HCT116 (cell line): ENCODE data around the gene ZNF148.

Source experiments
- ATF3 ChIP-seq: IDR thresholded peaks from 2 replicates; pipeline ENCODE4 v1.6.1; 2012
- CBX3 ChIP-seq: IDR thresholded peaks from 2 replicates; pipeline ENCODE4 v1.6.1; 2012; ENCODE audit warnings: low read depth
- CTCF ChIP-seq, 3 experiments: fragments of 200-600 bp in 1 of 3; sonication (generic) in 1 of 3; IDR thresholded peaks in 2 of 3; conservative IDR thresholded peaks in 1 of 3; 2 replicates each; pipeline ENCODE4 v1.5.1; 2012 to 2017; ENCODE audit warnings: low read depth in 2 of 3, low read length in 2 of 3, antibody characterized with exemption in 1 of 3, borderline replicate concordance in 1 of 3, control low read depth in 1 of 3, mild to moderate bottlenecking in 1 of 3, mixed read lengths in 1 of 3, mixed run types in 1 of 3, moderate library complexity in 1 of 3; ENCODE audit not compliant: insufficient read depth in 1 of 3
- EZH2 ChIP-seq: fragments of 200-600 bp; sonication (generic); IDR thresholded peaks from 2 replicates; pipeline ENCODE4 v1.6.1; 2017; ENCODE audit warnings: antibody characterized with exemption, mixed run types
- EZH2phosphoT487 ChIP-seq: fragments of 200-600 bp; IDR thresholded peaks from 2 replicates; pipeline ENCODE4 v1.6.1; 2018; ENCODE audit warnings: antibody characterized with exemption, borderline replicate concordance
- MAX ChIP-seq: IDR thresholded peaks from 2 replicates; pipeline ENCODE4 v1.6.1; 2012
- POLR2A ChIP-seq: IDR thresholded peaks from 2 replicates; pipeline ENCODE4 v1.7.0; 2011; ENCODE audit warnings: borderline replicate concordance; ENCODE audit not compliant: insufficient read depth, insufficient read length; ENCODE audit errors: extremely low read depth
- POLR2AphosphoS5 ChIP-seq: IDR thresholded peaks from 2 replicates; pipeline ENCODE4 v1.6.1; 2011; ENCODE audit warnings: mild to moderate bottlenecking, low read depth, low read length, moderate library complexity
- RAD21 ChIP-seq: IDR thresholded peaks from 2 replicates; pipeline ENCODE4 v1.6.1; 2012; ENCODE audit warnings: low read depth, mild to moderate bottlenecking
- REST ChIP-seq: IDR thresholded peaks from 2 replicates; pipeline ENCODE4 v1.6.1; 2012; ENCODE audit warnings: low read depth
- SP1 ChIP-seq: IDR thresholded peaks from 2 replicates; pipeline ENCODE4 v1.6.1; 2012; ENCODE audit warnings: low read depth
- YY1 ChIP-seq: IDR thresholded peaks from 2 replicates; pipeline ENCODE4 v1.6.1; 2011; ENCODE audit warnings: low read length, low read depth, moderate library complexity, mild to moderate bottlenecking; ENCODE audit not compliant: insufficient replicate concordance; ENCODE audit errors: extremely low read depth
- ZBTB33 ChIP-seq: IDR thresholded peaks from 2 replicates; pipeline ENCODE4 v1.6.1; 2011; ENCODE audit warnings: mild to moderate bottlenecking, low read length, moderate library complexity; ENCODE audit not compliant: insufficient replicate concordance; ENCODE audit errors: extremely low read depth

- no peak for TF ChIP-seq CTCF (IDR thresholded peaks at IDR 0.05 in 2 of 3, conservative IDR thresholded peaks at IDR 0.05 in 1 of 3; ENCODE audit: borderline replicate concordance in 1 of 3, insufficient read depth in 1 of 3, low read depth in 2 of 3, low read length in 2 of 3)
- TF ChIP-seq POLR2A: no peak
- TF ChIP-seq RAD21: no peak
- TF ChIP-seq REST: no peak
- no peak for TF ChIP-seq EZH2
- TF ChIP-seq ATF3: no peak
- TF ChIP-seq EZH2phosphoT487: no peak
- no peak for TF ChIP-seq ZBTB33
- no peak for TF ChIP-seq POLR2AphosphoS5
- TF ChIP-seq SP1: no peak
- TF ChIP-seq MAX: no peak
- TF ChIP-seq YY1: no peak
- no peak for TF ChIP-seq CBX3
These were observed 43.2 kb upstream of the ZNF148 start for GRCh38 chr3:125418306-125418705.
